Endothelial cell of umbilical vein (primary cell): ENCODE results near the gene TSPAN33. TPM values are rescaled to one million over a fixed set of nuclear protein-coding genes. Genes with fewer than 3 reads are reported as not detected.

ENCODE experiments used
- BruUV-seq: library from RNA; stranded (reverse); fragments of 400-500 nt; replicated peaks from 2 replicates; lab custom pipeline; 2021; lab: Mats Ljungman, UMichigan
- CTCF ChIA-PET: fragments of 300-600, 350-600 bp; sonication (Branson Sonifier 250); formaldehyde crosslinking; loops from one replicate; lab custom pipeline; 2021; ENCODE audit warnings: antibody characterized with exemption, inconsistent platforms; lab: Charles Lee
- POLR2A ChIA-PET: fragments of 300-600, 350-600 bp; sonication (Branson Sonifier 250); formaldehyde crosslinking; loops from one replicate; lab custom pipeline; 2021; ENCODE audit warnings: antibody characterized with exemption, inconsistent platforms; lab: Charles Lee
- DNase-seq: peaks from one replicate; pipeline ENCODE4 v3.0.0-alpha.2; 2011; ENCODE audit warnings: low read depth, low spot score
- FAIRE-seq: peaks from 2 replicates; lab custom pipeline; 2011; peaks lifted over from hg19 to GRCh38; lab: Jason Lieb, UNC
- H2AFZ ChIP-seq: 2 replicates; pipeline ENCODE4 v1.6.0; 2012; ENCODE audit warnings: low read depth, low read length, control low read depth, inconsistent platforms
- H3K27ac ChIP-seq: 2 replicates; pipeline ENCODE4 v1.5.1; 2011; ENCODE audit warnings: low read depth, mild to moderate bottlenecking, control low read depth, low read length, moderate library complexity; ENCODE audit not compliant: insufficient read depth
- H3K27me3 ChIP-seq, 2 experiments: 2 replicates each; pipeline versions ENCODE4 v1.6.0 to v1.6.1; 2011; ENCODE audit warnings: low read length in 2 of 2, mixed read lengths in 1 of 2; ENCODE audit not compliant: control insufficient read depth in 2 of 2, insufficient read depth in 2 of 2
- H3K36me3 ChIP-seq, 2 experiments: 2 replicates in 1 of 2; 3 replicates in 1 of 2; pipeline ENCODE4 v1.5.1; 2011; ENCODE audit warnings: low read length in 2 of 2, mild to moderate bottlenecking in 1 of 2, moderate library complexity in 1 of 2; ENCODE audit not compliant: control insufficient read depth in 2 of 2, insufficient read depth in 2 of 2; ENCODE audit errors: extremely low read depth in 1 of 2
- H3K4me1 ChIP-seq: 3 replicates; pipeline ENCODE4 v1.5.1; 2011; ENCODE audit warnings: mild to moderate bottlenecking, low read length; ENCODE audit not compliant: control insufficient read depth, insufficient read depth; ENCODE audit errors: extremely low read depth
- H3K4me2 ChIP-seq: 2 replicates; pipeline ENCODE4 v1.6.1; 2011; ENCODE audit warnings: low read length, control low read depth, mixed read lengths; ENCODE audit not compliant: insufficient read depth
- H3K4me3 ChIP-seq, 3 experiments: fragments of 200-600 bp in 1 of 3; sonication (generic), shearing (Covaris generic) in 1 of 3; replicated peaks in 1 of 3; 2 replicates each; pipeline ENCODE4 v1.5.1; 2011 to 2016; ENCODE audit warnings: control low read depth in 3 of 3, low read length in 3 of 3, mild to moderate bottlenecking in 2 of 3, inconsistent platforms in 1 of 3, low read depth in 1 of 3, moderate library complexity in 1 of 3; ENCODE audit not compliant: insufficient read depth in 1 of 3
- H3K79me2 ChIP-seq: 2 replicates; pipeline ENCODE4 v1.6.0; 2012; ENCODE audit warnings: low read length, inconsistent platforms; ENCODE audit not compliant: control insufficient read depth, insufficient read depth
- H3K9ac ChIP-seq: replicated peaks from 2 replicates; pipeline ENCODE3; 2011; ENCODE audit warnings: low read length, control low read depth; ENCODE audit not compliant: insufficient read depth; ENCODE audit errors: extremely low read depth
- H3K9me1 ChIP-seq: replicated peaks from 3 replicates; pipeline ENCODE4 v1.6.0; 2011; ENCODE audit warnings: mild to moderate bottlenecking, low read length; ENCODE audit not compliant: control insufficient read depth, insufficient read depth; ENCODE audit errors: extremely low read depth
- H3K9me3 ChIP-seq: replicated peaks from 2 replicates; pipeline ENCODE4 v1.5.1; 2012; ENCODE audit warnings: low read length, inconsistent platforms; ENCODE audit not compliant: control insufficient read depth, insufficient read depth
- H4K20me1 ChIP-seq: replicated peaks from 2 replicates; pipeline ENCODE3; 2011; ENCODE audit warnings: mild to moderate bottlenecking, low read length; ENCODE audit not compliant: control insufficient read depth, insufficient read depth; ENCODE audit errors: extremely low read depth
- EZH2 ChIP-seq: IDR thresholded peaks from 2 replicates; pipeline ENCODE4 v1.6.1; 2012; ENCODE audit warnings: borderline replicate concordance, low read depth, mild to moderate bottlenecking, moderate library complexity, low read length, inconsistent platforms; ENCODE audit not compliant: severe bottlenecking
- FOS ChIP-seq: IDR thresholded peaks from 2 replicates; pipeline ENCODE4 v1.6.1; 2011; ENCODE audit warnings: mild to moderate bottlenecking, low read length, moderate library complexity, borderline replicate concordance; ENCODE audit not compliant: insufficient read depth
- GATA2 ChIP-seq: IDR thresholded peaks from 2 replicates; pipeline ENCODE4 v1.7.0; 2011; ENCODE audit warnings: low read depth, mild to moderate bottlenecking, moderate library complexity, mixed read lengths, low read length; ENCODE audit not compliant: insufficient read length, insufficient read depth
- JUN ChIP-seq: IDR thresholded peaks from 2 replicates; pipeline ENCODE4 v1.6.1; 2011; ENCODE audit warnings: borderline replicate concordance, low read depth; ENCODE audit not compliant: insufficient read length, insufficient read depth
- MYC ChIP-seq: IDR thresholded peaks from one replicate; pipeline ENCODE4 v1.6.1; 2011; ENCODE audit warnings: mild to moderate bottlenecking, low read depth, low read length
- POLR2A ChIP-seq: IDR thresholded peaks from 2 replicates; pipeline ENCODE4 v1.6.1; 2012; ENCODE audit warnings: low read depth, mild to moderate bottlenecking, control low read depth, low read length
- POLR2AphosphoS5 ChIP-seq: IDR thresholded peaks from 2 replicates; pipeline ENCODE4 v1.6.1; 2012; ENCODE audit warnings: low read depth, mild to moderate bottlenecking, control low read depth, low read length, moderate library complexity; ENCODE audit not compliant: insufficient read depth
- dilution Hi-C: fragments of 300-500 bp; cut with MboI; formaldehyde crosslinking; loops from one replicate; pipeline ENCODE4 v1.15.0; 2019; ENCODE audit warnings: low sequenced_read_pairs; ENCODE audit not compliant: extremely low pct_ligation_motif_present
- intact Hi-C: fragments of 100-400 bp; cut with micrococcal nuclease; formaldehyde crosslinking; loops from one replicate; pipeline ENCODE4 v1.10.0; 2022
- polyA plus RNA-seq, 4 experiments: library from polyadenylated mRNA; depleted of rRNA in 3 of 4; stranded (reverse) in 3 of 4; unstranded in 1 of 4; fragments of >200 nt; gene quantifications; 2 replicates each; pipeline versions ENCODE4 v1.2.1 to v1.2.3, GENCODE V29; 2011 to 2012; ENCODE audit warnings: missing spikeins in 1 of 4
- total RNA-seq: library from RNA; stranded (reverse); gene quantifications from 2 replicates; pipeline ENCODE4 v1.2.3, GENCODE V29; 2021
- TF ChIP-seq, protein P1 (sequence below), 2 donors: IDR thresholded peaks; 1 replicate in 1 of 2; 2 replicates in 1 of 2; pipeline ENCODE4 v1.5.1; 2011; ENCODE audit warnings: low read length in 2 of 2, mild to moderate bottlenecking in 2 of 2, moderate library complexity in 2 of 2, control low read depth in 1 of 2, inconsistent platforms in 1 of 2, low read depth in 1 of 2; ENCODE audit not compliant: insufficient read depth in 1 of 2; ENCODE audit errors: extremely low read depth in 1 of 2
- TF ChIP-seq, protein P2 (sequence below): IDR thresholded peaks from 2 replicates; pipeline ENCODE4 v1.6.1; 2011; ENCODE audit not compliant: insufficient read depth, insufficient read length

Gene TSPAN33
- total and polyA plus RNA-seq, 2 donors (not counting 3 experiments of a cell fraction or from before 2014, with no cell fraction given): 0.21 TPM; not detected in 1

DNA sequence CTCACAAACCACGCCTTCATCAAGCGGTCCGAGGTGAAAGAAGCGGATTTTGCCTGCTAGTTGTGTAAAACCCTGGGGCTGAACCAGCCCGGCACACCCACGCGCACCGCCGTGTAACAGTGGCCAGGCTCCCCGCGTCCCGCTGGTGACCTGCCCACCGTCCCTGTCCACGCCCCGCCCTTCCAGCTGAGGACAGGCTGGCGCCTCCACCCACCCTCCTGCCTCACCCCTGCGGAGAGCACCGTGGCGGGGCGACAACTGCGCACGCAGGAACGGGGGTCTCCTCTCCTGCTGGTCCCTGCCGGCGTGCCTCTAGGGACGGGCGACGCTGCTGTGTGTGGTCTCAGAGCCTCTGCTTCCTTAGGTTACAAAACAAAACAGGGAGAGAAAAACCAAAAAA is 16.9 kb upstream of the TSPAN33 start:
- FAIRE-seq (no peak), DNase-seq (no peak)
- POLR2A ChIA-PET: no interaction called here
- Histone ChIP-seq H3K9me3 (no peaks in the 10 kb centered on the region), H3K4me2 (no peak overlapping the region), H3K9me1 (no peaks in the 10 kb centered on the region), H3K79me2 (no peaks in the 10 kb centered on the region), H3K27me3 (peaks cover 6 to 16% of the 10 kb centered on the region in 2 experiments), H3K36me3 (no peaks in the 10 kb centered on the region), H2AFZ (no peak overlapping the region), H3K4me3 (no peak overlapping the region), H3K4me1 (no peaks in the 10 kb centered on the region), H3K9ac (no peak overlapping the region), H3K27ac (no peak overlapping the region), H4K20me1 (no peaks in the 10 kb centered on the region)
- intact Hi-C loops: no loop called here
- CTCF ChIA-PET: no interaction called here
- no TSS peak for BruUV-seq
- dilution Hi-C loops: no loop called here
- TF ChIP-seq POLR2A: no peak
- TF ChIP-seq MYC: no peak
- TF ChIP-seq FOS: no peak
- no peak for TF ChIP-seq POLR2AphosphoS5
- no peak for TF ChIP-seq JUN
- TF ChIP-seq, protein P1, sequence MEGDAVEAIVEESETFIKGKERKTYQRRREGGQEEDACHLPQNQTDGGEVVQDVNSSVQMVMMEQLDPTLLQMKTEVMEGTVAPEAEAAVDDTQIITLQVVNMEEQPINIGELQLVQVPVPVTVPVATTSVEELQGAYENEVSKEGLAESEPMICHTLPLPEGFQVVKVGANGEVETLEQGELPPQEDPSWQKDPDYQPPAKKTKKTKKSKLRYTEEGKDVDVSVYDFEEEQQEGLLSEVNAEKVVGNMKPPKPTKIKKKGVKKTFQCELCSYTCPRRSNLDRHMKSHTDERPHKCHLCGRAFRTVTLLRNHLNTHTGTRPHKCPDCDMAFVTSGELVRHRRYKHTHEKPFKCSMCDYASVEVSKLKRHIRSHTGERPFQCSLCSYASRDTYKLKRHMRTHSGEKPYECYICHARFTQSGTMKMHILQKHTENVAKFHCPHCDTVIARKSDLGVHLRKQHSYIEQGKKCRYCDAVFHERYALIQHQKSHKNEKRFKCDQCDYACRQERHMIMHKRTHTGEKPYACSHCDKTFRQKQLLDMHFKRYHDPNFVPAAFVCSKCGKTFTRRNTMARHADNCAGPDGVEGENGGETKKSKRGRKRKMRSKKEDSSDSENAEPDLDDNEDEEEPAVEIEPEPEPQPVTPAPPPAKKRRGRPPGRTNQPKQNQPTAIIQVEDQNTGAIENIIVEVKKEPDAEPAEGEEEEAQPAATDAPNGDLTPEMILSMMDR (IDR thresholded peaks at IDR 0.05; ENCODE audit: extremely low read depth in 1 of 2, insufficient read depth in 1 of 2, low read depth in 1 of 2, low read length in 2 of 2): no peak
- TF ChIP-seq GATA2: no peak
- TF ChIP-seq EZH2: no peak
- TF ChIP-seq, protein P2, sequence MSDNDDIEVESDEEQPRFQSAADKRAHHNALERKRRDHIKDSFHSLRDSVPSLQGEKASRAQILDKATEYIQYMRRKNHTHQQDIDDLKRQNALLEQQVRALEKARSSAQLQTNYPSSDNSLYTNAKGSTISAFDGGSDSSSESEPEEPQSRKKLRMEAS: no peak
